Cardiac fibroblast (primary cell): Measurements from ENCODE around the gene MDK.
A peak's percentile ranks its signal among the peaks of the same experiment; 100 is the strongest.

ENCODE experiments used
- DNase-seq, 2 donors: peaks; one replicate each; pipeline versions ENCODE4 v3.0.0 to v3.0.0-alpha.2; 2010; ENCODE audit warnings: low read depth in 2 of 2
- H3K4me3 ChIP-seq, 2 donors: replicated peaks in 1 of 2; 1 replicate in 1 of 2; 2 replicates in 1 of 2; pipeline ENCODE4 v1.5.1; 2011; ENCODE audit warnings: low read depth in 2 of 2, low read length in 2 of 2, mild to moderate bottlenecking in 2 of 2, moderate library complexity in 1 of 2
- CTCF ChIP-seq: IDR thresholded peaks from one replicate; pipeline ENCODE4 v1.5.1; 2011; ENCODE audit warnings: low read depth, mild to moderate bottlenecking, low read length, inconsistent platforms

Gene MDK

GRCh38 chr11:46362156-46363030 lies 19.1 kb upstream of the MDK start:
- no peak for DNase-seq
- peak overlapping the region in 1 of 2 donors; percentile 18 for H3K4me3 ChIP-seq
- TF ChIP-seq CTCF: no peak

GRCh38 chr11:46363031-46363407 lies 18.4 kb upstream of the MDK start:
- DNase-seq: peak; percentile 84 to 87
- TF ChIP-seq CTCF: no peak
- H3K4me3 ChIP-seq: no peak overlapping the region

- DNase-seq: peak in 1 of 2 donors; percentile 50
- no peak overlapping the region for H3K4me3 ChIP-seq
- TF ChIP-seq CTCF: peak; percentile 22
Measured at GRCh38 chr11:46363455-46364005, 17.9 kb upstream of the MDK start.

- DNase-seq: peak in 1 of 2 donors; percentile 27
- TF ChIP-seq CTCF: no peak
- H3K4me3 ChIP-seq: no peak overlapping the region
Measured at GRCh38 chr11:46364056-46364455, 17.4 kb upstream of the MDK start.

GRCh38 chr11:46364791-46365190 lies 16.7 kb upstream of the MDK start:
- no peak for TF ChIP-seq CTCF
- DNase-seq: no peak
- no peak overlapping the region for H3K4me3 ChIP-seq

GRCh38 chr11:46366260-46366659 lies 15.2 kb upstream of the MDK start:
- TF ChIP-seq CTCF: no peak
- H3K4me3 ChIP-seq: no peak overlapping the region
- DNase-seq: no peak
